K562 (cell line): ENCODE data around the gene CHRNE. TPM values are rescaled to one million over a fixed set of nuclear protein-coding genes. Genes with fewer than 3 reads are reported as not detected.

ENCODE experiments used
- ARID1B ChIP-seq: fragments of 450-650 bp; IDR thresholded peaks from 2 replicates; pipeline ENCODE4 v1.6.1; 2016; ENCODE audit warnings: antibody characterized with exemption, mild to moderate bottlenecking, inconsistent platforms
- CCNT2 ChIP-seq: IDR thresholded peaks from 2 replicates; pipeline ENCODE4 v1.6.1; 2011; ENCODE audit warnings: borderline replicate concordance, low read depth, mild to moderate bottlenecking, moderate library complexity, mixed read lengths, low read length; ENCODE audit not compliant: insufficient read length; ENCODE audit errors: extremely low read depth
- CSDE1 ChIP-seq, 2 experiments: fragments of 450-650 bp; IDR thresholded peaks; 2 replicates each; pipeline ENCODE4 v1.6.1; 2016; ENCODE audit warnings: mild to moderate bottlenecking in 1 of 2
- CXXC5 ChIP-seq: fragments of 250-450 bp; sonication (Bioruptor Pico); IDR thresholded peaks from 2 replicates; pipeline ENCODE4 v1.8.0; 2022; ENCODE audit warnings: inconsistent platforms, mild to moderate bottlenecking, moderate library complexity
- E2F6 ChIP-seq, 2 experiments: IDR thresholded peaks; 2 replicates each; pipeline ENCODE4 v1.6.1; 2011; ENCODE audit warnings: borderline replicate concordance in 1 of 2, control low read depth in 1 of 2, low read depth in 1 of 2, low read length in 1 of 2, mild to moderate bottlenecking in 1 of 2, mixed read lengths in 1 of 2, moderate library complexity in 1 of 2; ENCODE audit not compliant: insufficient read depth in 1 of 2, insufficient read length in 1 of 2, poor library complexity in 1 of 2, severe bottlenecking in 1 of 2; ENCODE audit errors: extremely low read depth in 1 of 2
- EP400 ChIP-seq: fragments of 450-650 bp; IDR thresholded peaks from 2 replicates; pipeline ENCODE4 v1.6.1; 2017; ENCODE audit warnings: antibody characterized with exemption, mild to moderate bottlenecking, moderate library complexity
- FOXM1 ChIP-seq, 2 experiments: fragments of 450-650 bp in 1 of 2; sonication (generic) in 1 of 2; formaldehyde crosslinking in 1 of 2; IDR thresholded peaks; 2 replicates each; pipeline versions ENCODE4 v1.6.1 to v1.9.0; 2017 to 2022; ENCODE audit warnings: low read depth in 2 of 2, mild to moderate bottlenecking in 2 of 2, missing genetic modification reagents in 1 of 2, moderate library complexity in 1 of 2
- GABPB1 ChIP-seq: sonication (generic); formaldehyde crosslinking; IDR thresholded peaks from 2 replicates; pipeline ENCODE4 v1.8.0; 2022; ENCODE audit warnings: mild to moderate bottlenecking, missing genetic modification reagents
- HMGXB4 ChIP-seq: sonication (generic); formaldehyde crosslinking; IDR thresholded peaks from 2 replicates; pipeline ENCODE4 v1.8.1; 2023; ENCODE audit warnings: mild to moderate bottlenecking, missing genetic modification reagents
- MYC ChIP-seq, 2 experiments: fragments of 250-450 bp in 1 of 2; sonication (Bioruptor Pico) in 1 of 2; IDR thresholded peaks; 2 replicates each; pipeline versions ENCODE4 v1.5.1 to v1.6.1; 2012 to 2021; ENCODE audit warnings: low read depth in 2 of 2, borderline replicate concordance in 1 of 2, improper control_type of control experiment in 1 of 2, low read length in 1 of 2, mild to moderate bottlenecking in 1 of 2, moderate library complexity in 1 of 2
- NFXL1 ChIP-seq: fragments of 450-650 bp; formaldehyde crosslinking; IDR thresholded peaks from 2 replicates; pipeline ENCODE4 v1.4.0; 2021; ENCODE audit warnings: mild to moderate bottlenecking
- PRPF4 ChIP-seq: fragments of 200-400 bp; formaldehyde crosslinking; IDR thresholded peaks from one replicate; pipeline ENCODE4 v1.6.1; 2017; ENCODE audit warnings: low read length, low read depth, mild to moderate bottlenecking; ENCODE audit not compliant: insufficient read depth, poor library complexity, severe bottlenecking
- RB1 ChIP-seq: fragments of 450-650 bp; IDR thresholded peaks from 2 replicates; pipeline ENCODE4 v1.6.1; 2017; ENCODE audit warnings: low read depth, mild to moderate bottlenecking
- RBM22 ChIP-seq: fragments of 200-400 bp; formaldehyde crosslinking; IDR thresholded peaks from 2 replicates; pipeline ENCODE4 v1.6.1; 2018; ENCODE audit warnings: low read length, low read depth; ENCODE audit not compliant: poor library complexity, severe bottlenecking
- SAFB ChIP-seq: fragments of 200-400 bp; formaldehyde crosslinking; IDR thresholded peaks from 2 replicates; pipeline ENCODE4 v1.6.1; 2017; ENCODE audit warnings: low read depth, low read length, borderline replicate concordance
- SPI1 ChIP-seq: IDR thresholded peaks from 2 replicates; pipeline ENCODE4 v1.6.1; 2011; ENCODE audit warnings: low read depth, low read length, control low read depth, borderline replicate concordance
- SRSF3 ChIP-seq: fragments of 200-400 bp; formaldehyde crosslinking; IDR thresholded peaks from 2 replicates; pipeline ENCODE4 v1.6.1; 2016; ENCODE audit warnings: mild to moderate bottlenecking, low read length, moderate library complexity; ENCODE audit not compliant: insufficient read depth
- STAT5B ChIP-seq: fragments of 250-450 bp; sonication (Bioruptor Pico); IDR thresholded peaks from 2 replicates; pipeline ENCODE4 v1.8.0; 2021; ENCODE audit warnings: mild to moderate bottlenecking, inconsistent platforms
- TCF3 ChIP-seq: sonication (generic); formaldehyde crosslinking; IDR thresholded peaks from 2 replicates; pipeline ENCODE4 v1.4.0; 2020; ENCODE audit warnings: mild to moderate bottlenecking, missing genetic modification reagents
- ZC3H8 ChIP-seq: fragments of 450-650 bp; IDR thresholded peaks from 2 replicates; pipeline ENCODE4 v1.6.1; 2017
- ZNF347 ChIP-seq: fragments of 450-650 bp; formaldehyde crosslinking; IDR thresholded peaks from 2 replicates; pipeline ENCODE4 v1.4.0; 2020; ENCODE audit warnings: low read depth, mild to moderate bottlenecking, moderate library complexity
- ZNF79 ChIP-seq: fragments of 250-450 bp; sonication (Bioruptor Pico); IDR thresholded peaks from 2 replicates; pipeline ENCODE4 v1.4.0; 2020; ENCODE audit warnings: low read depth, mild to moderate bottlenecking, moderate library complexity
- polyA plus RNA-seq, 8 experiments: library from polyadenylated mRNA; depleted of rRNA in 4 of 8; stranded (reverse) in 5 of 8; unstranded in 3 of 8; fragments of >200 nt; fragmentation: Nextera tagmentation in 2 of 8; fragmentation: Illumina TruSeq in 1 of 8; extraction: Ambion mirVana in 2 of 8; extraction: Trizol in 1 of 8; gene quantifications; 2 replicates each; pipeline versions ENCODE4 v1.2.1 to v1.2.3, GENCODE V29; 2011 to 2014; ENCODE audit warnings: inconsistent platforms in 1 of 8, missing spikeins in 1 of 8
- total RNA-seq, 7 experiments: library from RNA; depleted of rRNA in 6 of 7; stranded (reverse); fragments of >200 nt in 6 of 7; fragmentation: Illumina TruSeq in 2 of 7; extraction: Trizol in 2 of 7; gene quantifications; 2 replicates each; pipeline versions ENCODE4 v1.2.1 to v1.2.3, GENCODE V29; 2011 to 2021; ENCODE audit warnings: low replicate concordance in 1 of 7

Gene CHRNE
- total and polyA plus RNA-seq, 9 of the 15 experiments (the other 6 are each of a cell fraction or from before 2014, with no cell fraction given) = not detected

- peak; percentile 54 for TF ChIP-seq EP400
- TF ChIP-seq SRSF3 = 0 out of 2 replicates have a peak, but pooled peaks have one; percentile 65
- no peak for TF ChIP-seq HMGXB4 (CRISPR knock-in tag)
- no peak for TF ChIP-seq TCF3 (CRISPR knock-in tag)
- TF ChIP-seq ZC3H8 = no peak
- TF ChIP-seq RBM22 = peak; percentile 91
- no peak for TF ChIP-seq ZNF79 (CRISPR knock-in tag)
- peak; percentile 44; the same call in 1 of the 2 replicates for TF ChIP-seq MYC (IDR thresholded peaks at IDR 0.05; ENCODE audit: low read depth, low read length)
- TF ChIP-seq MYC (CRISPR knock-in tag; IDR thresholded peaks at IDR 0.05; ENCODE audit: borderline replicate concordance, low read depth) = no peak
- no peak for TF ChIP-seq FOXM1 (IDR thresholded peaks at IDR 0.05; ENCODE audit: low read depth)
- TF ChIP-seq FOXM1 (CRISPR knock-in tag; IDR thresholded peaks at IDR 0.05; ENCODE audit: low read depth) = 0 out of 2 replicates have a peak, but pooled peaks have one; percentile 29
- TF ChIP-seq CCNT2 = peak; percentile 25
- TF ChIP-seq CXXC5 (CRISPR knock-in tag) = peak; percentile 71
- no peak for TF ChIP-seq CSDE1 (IDR thresholded peaks at IDR 0.05)
- peak; percentile 26; the same call in 1 of the 2 replicates for TF ChIP-seq SPI1
- TF ChIP-seq ARID1B = no peak
- peak; percentile 58; the same call in 1 of the 2 replicates for TF ChIP-seq GABPB1 (CRISPR knock-in tag)
- no peak for TF ChIP-seq STAT5B (CRISPR knock-in tag)
- TF ChIP-seq PRPF4 = peak; percentile 79
- peak in 1 of 2 experiments; percentile 39 for TF ChIP-seq E2F6 (IDR thresholded peaks at IDR 0.05; ENCODE audit: borderline replicate concordance in 1 of 2, extremely low read depth in 1 of 2, insufficient read depth in 1 of 2, insufficient read length in 1 of 2, low read depth in 1 of 2, low read length in 1 of 2, poor library complexity in 1 of 2, severe bottlenecking in 1 of 2)
- no peak for TF ChIP-seq NFXL1 (CRISPR knock-in tag)
- no peak for TF ChIP-seq SAFB
- no peak for TF ChIP-seq ZNF347 (CRISPR knock-in tag)
- 0 out of 2 replicates have a peak, but pooled peaks have one; percentile 10 for TF ChIP-seq RB1
These were observed 44.7 kb upstream of the CHRNE start (continued) for GRCh38 chr17:4947411-4948165.
